ENCODE measurements around the gene TBX4.

TBX4 gene

GRCh38 chr17:61465550-61466237, 13.5 kb downstream of the TBX4 start:
- DNase-seq (ENCODE audit: low read depth), result no peak

- no peak for DNase-seq (ENCODE audit: low read depth)
Observed at GRCh38 chr17:61466246-61466645, 14.0 kb downstream of the TBX4 start.

GRCh38 chr17:61467416-61468262, 15.4 kb downstream of the TBX4 start:
- no peak for DNase-seq (ENCODE audit: low read depth)

- DNase-seq (ENCODE audit: low read depth), result no peak
Observed at GRCh38 chr17:61468263-61468907, 16.2 kb downstream of the TBX4 start.

- no peak for DNase-seq (ENCODE audit: low read depth)
Observed at GRCh38 chr17:61469474-61469873, 17.3 kb downstream of the TBX4 start.

- DNase-seq (ENCODE audit: low read depth), result no peak
Observed at GRCh38 chr17:61469949-61470348, 17.7 kb downstream of the TBX4 start.

- DNase-seq (ENCODE audit: low read depth), result no peak
Observed at GRCh38 chr17:61470530-61471136, 18.4 kb downstream of the TBX4 start.

- no peak for DNase-seq (ENCODE audit: low read depth)
Observed at GRCh38 chr17:61474235-61474927, 22.2 kb downstream of the TBX4 start.

GRCh38 chr17:61474934-61475333, 22.7 kb downstream of the TBX4 start:
- DNase-seq (ENCODE audit: low read depth), result no peak

- no peak for DNase-seq (ENCODE audit: low read depth)
Observed at GRCh38 chr17:61475726-61476125, 23.5 kb downstream of the TBX4 start.

GRCh38 chr17:61476476-61477203, 24.4 kb downstream of the TBX4 start:
- no peak for DNase-seq (ENCODE audit: low read depth)

- DNase-seq (ENCODE audit: low read depth), result no peak
Observed at GRCh38 chr17:61477204-61477834, 25.1 kb downstream of the TBX4 start.

GRCh38 chr17:61478026-61478789, 26.0 kb downstream of the TBX4 start:
- no peak for DNase-seq (ENCODE audit: low read depth)

GRCh38 chr17:61478790-61479492, 26.7 kb downstream of the TBX4 start:
- no peak for DNase-seq (ENCODE audit: low read depth)

- DNase-seq (ENCODE audit: low read depth), result no peak
Observed at GRCh38 chr17:61479493-61480413, 27.5 kb downstream of the TBX4 start.

GRCh38 chr17:61480414-61480807, 28.2 kb downstream of the TBX4 start:
- no peak for DNase-seq (ENCODE audit: low read depth)

GRCh38 chr17:61481421-61481820, 29.2 kb downstream of the TBX4 start:
- DNase-seq (ENCODE audit: low read depth), result no peak

GRCh38 chr17:61482467-61482866, 30.2 kb downstream of the TBX4 start:
- DNase-seq (ENCODE audit: low read depth), result no peak

All from stimulated activated CD8-positive, alpha-beta memory T cell treated with anti-CD3 and anti-CD28 coated beads, Interleukin-15, amount 100 ng/mL, for 1 hour (primary cell).